Kidney epithelial cell (primary cell): Measurements from ENCODE around the gene LRCH3. TPM values are rescaled to one million over a fixed set of nuclear protein-coding genes. Genes with fewer than 3 reads are reported as not detected.
A peak's percentile ranks its signal among the peaks of the same experiment; 100 is the strongest.

Experiments used
- DNase-seq: peaks from one replicate; pipeline ENCODE4 v3.0.0-alpha.2; 2010; ENCODE audit warnings: low read depth
- H3K27me3 ChIP-seq: 2 replicates; pipeline ENCODE4 v1.6.0; 2011; ENCODE audit warnings: low read length; ENCODE audit not compliant: control insufficient read depth, insufficient read depth
- H3K36me3 ChIP-seq: 2 replicates; pipeline ENCODE4 v1.5.1; 2011; ENCODE audit warnings: low read length; ENCODE audit not compliant: control insufficient read depth, insufficient read depth
- H3K4me3 ChIP-seq: 2 replicates; pipeline ENCODE4 v1.5.1; 2011; ENCODE audit warnings: low read depth, mild to moderate bottlenecking, control low read depth, low read length
- CTCF ChIP-seq: IDR thresholded peaks from 2 replicates; pipeline ENCODE4 v1.5.1; 2011; ENCODE audit warnings: mild to moderate bottlenecking, moderate library complexity, low read length, control low read depth, inconsistent platforms; ENCODE audit not compliant: insufficient read depth, poor library complexity, severe bottlenecking
- total RNA-seq: library from RNA; depleted of rRNA; stranded (reverse); fragments of >200 nt; gene quantifications from 2 replicates; pipeline ENCODE4 v1.2.3, GENCODE V29; 2015

The LRCH3 gene
- total RNA-seq, 1 donor from 2014 or later, result 22.8 TPM

GRCh38 chr3:197795200-197795599, 4.1 kb downstream of the LRCH3 start:
- Histone ChIP-seq H3K36me3 (no peaks in the 10 kb centered on the region), H3K4me3 (no peak overlapping the region), H3K27me3 (no peaks in the 10 kb centered on the region)
- DNase-seq, result no peak
- TF ChIP-seq CTCF, result no peak

- no peak overlapping the region for H3K4me3 ChIP-seq
- TF ChIP-seq CTCF, result no peak
- H3K36me3 ChIP-seq, result no peaks in the 10 kb centered on the region
- DNase-seq, result no peak
- H3K27me3 ChIP-seq, result no peaks in the 10 kb centered on the region
These were observed 5.0 kb downstream of the LRCH3 start for GRCh38 chr3:197796087-197796486.

- no peak for TF ChIP-seq CTCF
- no peaks in the 10 kb centered on the region for H3K27me3 ChIP-seq
- DNase-seq, result no peak
- no peak overlapping the region for H3K4me3 ChIP-seq
- H3K36me3 ChIP-seq, result no peaks in the 10 kb centered on the region
These were observed 7.8 kb downstream of the LRCH3 start for GRCh38 chr3:197798863-197799262.

- Histone ChIP-seq H3K4me3 (no peak overlapping the region), H3K27me3 (no peaks in the 10 kb centered on the region), H3K36me3 (no peaks in the 10 kb centered on the region)
- TF ChIP-seq CTCF, result no peak
- DNase-seq, result no peak
These were observed 9.3 kb downstream of the LRCH3 start for GRCh38 chr3:197800379-197800778.

GRCh38 chr3:197801891-197802778, 11.1 kb downstream of the LRCH3 start:
- H3K4me3 ChIP-seq, result no peak overlapping the region
- H3K27me3 ChIP-seq, result no peaks in the 10 kb centered on the region
- no peaks in the 10 kb centered on the region for H3K36me3 ChIP-seq
- peak; percentile 17 for TF ChIP-seq CTCF
- no peak for DNase-seq
